LNCAP (cell line): Measurements from ENCODE around the gene ENPP1.

Experiments
- CTCF ChIP-seq: fragments of 450-650 bp; IDR thresholded peaks from 2 replicates; pipeline ENCODE4 v1.5.1; 2017; ENCODE audit warnings: mild to moderate bottlenecking

The ENPP1 gene

DNA sequence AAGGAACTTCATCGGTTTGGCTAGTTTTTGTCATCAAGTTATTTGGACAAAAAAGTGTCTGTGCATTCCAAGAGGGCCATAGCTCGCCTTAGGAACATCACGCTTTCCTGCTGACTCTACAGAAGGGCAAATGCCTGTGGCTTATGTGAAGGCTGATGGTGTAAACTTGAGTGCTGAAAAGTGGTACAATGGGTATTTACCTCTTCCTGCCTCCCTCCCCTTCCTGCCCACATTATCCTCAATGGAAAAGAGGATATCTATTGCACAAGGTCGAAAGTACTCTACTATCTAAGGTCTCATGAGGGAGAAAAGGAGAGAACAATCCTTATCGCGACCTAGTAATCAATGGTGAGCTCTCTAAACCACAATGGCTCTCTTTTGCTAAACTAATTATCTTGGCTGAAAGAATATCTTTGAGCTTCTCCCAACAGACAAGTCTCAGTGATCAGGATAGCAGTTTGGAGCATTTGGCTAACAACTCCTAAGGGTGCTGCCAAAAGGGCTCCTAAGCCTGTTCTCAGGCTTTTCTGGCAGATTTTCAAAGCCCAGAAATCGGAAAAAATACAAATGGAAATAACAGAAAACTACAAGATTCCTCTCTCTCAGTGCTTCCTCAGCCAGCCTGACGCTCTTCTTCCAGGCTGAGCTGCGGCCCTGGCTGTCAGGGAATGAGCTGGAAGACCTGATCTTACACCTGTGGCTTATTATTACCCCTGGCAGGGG lies 42.6 kb upstream of the ENPP1 start:
- TF ChIP-seq CTCF = no peak

GRCh38 chr6:131765804-131766135 lies 42.0 kb upstream of the ENPP1 start:
- TF ChIP-seq CTCF = no peak

GRCh38 chr6:131766631-131767030 lies 41.2 kb upstream of the ENPP1 start:
- no peak for TF ChIP-seq CTCF

DNA sequence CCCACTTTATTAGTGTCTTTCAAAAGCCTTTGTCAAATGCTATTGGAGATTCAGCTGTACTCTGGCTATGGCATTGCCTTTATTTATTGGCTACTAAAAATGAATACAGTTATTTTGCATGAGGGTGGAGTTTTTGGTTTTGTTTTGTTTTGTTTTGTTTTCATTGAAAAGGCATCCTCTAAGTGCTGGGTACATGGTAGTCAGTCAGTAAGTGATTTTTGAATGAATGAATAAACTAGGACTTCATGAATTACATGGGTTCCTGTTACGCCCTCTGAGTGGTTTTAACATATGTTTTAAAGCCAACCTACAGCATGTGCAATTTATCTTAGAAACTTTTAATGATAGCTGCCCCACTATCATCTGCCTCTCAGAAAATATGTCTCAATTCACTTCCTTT lies 38.9 kb upstream of the ENPP1 start:
- no peak for TF ChIP-seq CTCF

DNA sequence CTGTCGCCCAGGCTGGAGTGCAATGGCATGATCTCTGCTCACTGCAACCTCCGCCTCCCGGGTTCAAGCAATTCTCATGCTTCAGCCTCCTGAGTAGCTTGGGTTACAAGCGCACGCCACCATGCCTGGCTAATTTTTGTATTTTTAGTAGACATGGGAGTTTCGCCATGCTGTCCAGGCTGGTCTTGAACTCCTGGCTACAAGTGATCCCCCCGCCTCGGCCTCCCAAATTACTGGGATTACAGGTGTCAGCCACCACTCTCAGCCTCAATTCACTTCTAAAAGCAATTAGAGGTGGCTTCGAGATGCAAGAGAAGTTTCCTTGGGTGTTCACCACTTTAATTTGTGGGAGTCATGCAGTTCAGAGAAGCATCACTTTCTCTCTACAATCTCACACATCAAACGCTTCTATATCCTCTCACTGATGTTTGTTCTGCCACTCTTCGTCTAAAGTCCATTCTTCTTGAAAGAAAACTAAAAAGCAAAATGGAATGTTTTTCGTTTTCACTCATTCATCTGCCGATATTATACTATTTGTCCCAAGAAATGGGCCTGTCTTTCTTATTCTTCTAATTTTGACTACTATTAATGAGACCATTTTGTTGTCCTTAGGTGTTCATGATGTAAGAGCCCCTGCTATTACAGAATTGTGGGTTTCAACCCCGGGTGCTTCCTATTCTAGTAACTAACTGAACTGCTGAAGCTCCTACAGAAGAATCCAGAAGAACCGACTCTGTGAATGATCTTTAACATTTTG lies 38.3 kb upstream of the ENPP1 start:
- TF ChIP-seq CTCF = no peak

DNA sequence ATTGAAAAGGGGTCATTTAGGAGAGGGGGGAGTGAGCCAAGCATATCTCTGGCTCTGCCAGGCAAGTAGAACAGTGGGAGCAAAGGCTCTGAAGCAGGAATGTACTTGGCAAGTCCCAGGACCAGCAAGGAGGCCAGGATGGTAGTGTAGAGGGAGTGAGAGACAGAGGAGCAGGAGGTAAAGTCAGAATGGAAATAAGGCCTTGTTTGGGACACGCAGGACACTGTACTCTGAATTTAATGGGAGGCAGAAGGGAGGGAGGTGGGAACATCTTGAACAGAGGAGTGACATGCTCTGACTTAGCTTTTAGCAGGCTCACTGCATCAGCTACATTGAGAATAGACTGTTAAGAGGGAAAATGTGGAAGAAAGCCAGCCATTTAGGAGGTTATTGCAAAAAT lies 37.0 kb upstream of the ENPP1 start:
- no peak for TF ChIP-seq CTCF

DNA sequence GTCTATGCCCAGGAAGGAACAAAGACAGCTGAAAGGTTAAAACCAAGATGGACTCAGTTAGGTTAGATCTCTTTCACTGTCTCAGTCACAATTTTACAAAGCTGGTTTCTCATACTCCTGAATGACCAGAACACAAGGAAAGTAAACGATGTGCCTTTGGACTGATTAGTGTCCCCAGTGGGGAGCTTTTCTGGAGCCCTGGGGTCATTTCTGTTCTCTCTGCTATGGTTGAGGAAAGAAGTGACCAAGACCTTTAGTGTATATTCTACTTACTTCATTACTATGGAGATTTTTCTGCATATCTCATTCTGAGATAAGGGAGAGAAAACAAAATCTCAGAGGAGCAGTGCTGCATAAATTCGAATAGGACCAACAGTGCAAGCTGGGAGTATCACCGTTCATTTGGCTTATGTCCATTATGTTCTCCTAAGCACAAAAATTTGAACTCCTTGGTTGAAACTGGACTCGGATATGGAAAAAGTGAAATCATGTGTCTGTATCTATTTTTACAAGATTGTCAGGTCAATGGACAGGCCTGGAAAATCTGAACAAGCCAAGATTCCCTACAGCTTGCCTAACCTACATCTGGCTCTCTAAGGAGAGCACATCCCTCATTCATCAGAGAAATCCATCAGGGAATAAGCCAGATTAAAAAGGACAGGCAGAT lies 34.4 kb upstream of the ENPP1 start:
- TF ChIP-seq CTCF = no peak
